HFFc6 (cell line): ENCODE results near the gene SLC39A9. TPM values are rescaled to one million over a fixed set of nuclear protein-coding genes. Genes with fewer than 3 reads are reported as not detected.

ENCODE experiments used
- DNase-seq: peaks from one replicate; pipeline ENCODE4 v3.0.0-alpha.2; 2018
- H3K27ac Mint-ChIP-seq: 2 replicates; pipeline ENCODE4 v1.8.0; 2020; ENCODE audit warnings: mild to moderate bottlenecking, mixed read lengths
- H3K27me3 Mint-ChIP-seq: 2 replicates; pipeline ENCODE4 v1.8.0; 2021; ENCODE audit warnings: mild to moderate bottlenecking, moderate library complexity, mixed read lengths; ENCODE audit not compliant: insufficient read depth
- H3K36me3 Mint-ChIP-seq: 2 replicates; pipeline ENCODE4 v1.8.0; 2021; ENCODE audit warnings: low read depth, mixed read lengths
- H3K4me1 Mint-ChIP-seq: 2 replicates; pipeline ENCODE4 v1.8.0; 2020; ENCODE audit warnings: low read depth, mixed read lengths
- H3K4me3 Mint-ChIP-seq: 2 replicates; pipeline ENCODE4 v1.8.0; 2020; ENCODE audit warnings: mild to moderate bottlenecking, moderate library complexity, mixed read lengths
- H3K9me3 Mint-ChIP-seq: 2 replicates; pipeline ENCODE4 v1.8.0; 2020; ENCODE audit warnings: mild to moderate bottlenecking, mixed read lengths
- total RNA-seq, 6 experiments: library from RNA; stranded (reverse); fragmentation: NEBNext Ultra II Directional; extraction: Animal tissue kit (Norgen Biotek cat#: 25700); gene quantifications; 2 replicates in 1 of 6; 3 replicates in 5 of 6; pipeline ENCODE4 v1.2.3, GENCODE V29; 2021
- TF ChIP-seq, protein P1 (sequence below): fragments of 200-600 bp; sonication (generic); IDR thresholded peaks from 2 replicates; pipeline ENCODE4 v1.5.0; 2021; ENCODE audit warnings: antibody characterized with exemption, mild to moderate bottlenecking

SLC39A9 gene
- total RNA-seq, 6 experiments from 2014 or later, result 58.8 to 88.5 (median 73.3) TPM

DNA sequence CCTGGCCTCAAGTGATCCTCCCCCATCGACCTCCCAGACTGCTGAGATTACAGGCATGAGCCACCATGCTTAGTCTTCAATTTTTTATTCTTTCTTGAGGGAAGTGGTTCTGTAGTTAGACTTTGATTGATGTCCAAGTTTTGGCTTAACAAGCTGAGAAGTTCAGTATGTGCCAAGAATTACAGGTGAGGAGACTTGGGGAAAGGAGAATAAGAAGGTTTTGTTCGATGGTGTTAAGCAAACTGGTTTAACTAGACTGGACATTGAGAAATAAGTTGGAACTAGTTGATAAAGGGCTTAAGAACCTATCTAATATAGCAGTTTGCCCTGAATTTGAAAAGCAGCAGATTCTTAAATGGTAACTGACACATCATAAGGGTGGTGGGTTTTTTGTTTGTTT, 53.4 kb downstream of the SLC39A9 start:
- peaks cover 11% of the 10 kb centered on the region for H3K36me3 Mint-ChIP-seq
- no peaks in the 10 kb centered on the region for H3K9me3 Mint-ChIP-seq
- H3K27ac Mint-ChIP-seq, result no peak overlapping the region
- peaks cover 1% of the 10 kb centered on the region; the same call in 1 of the 2 replicates for H3K27me3 Mint-ChIP-seq
- TF ChIP-seq, protein P1, sequence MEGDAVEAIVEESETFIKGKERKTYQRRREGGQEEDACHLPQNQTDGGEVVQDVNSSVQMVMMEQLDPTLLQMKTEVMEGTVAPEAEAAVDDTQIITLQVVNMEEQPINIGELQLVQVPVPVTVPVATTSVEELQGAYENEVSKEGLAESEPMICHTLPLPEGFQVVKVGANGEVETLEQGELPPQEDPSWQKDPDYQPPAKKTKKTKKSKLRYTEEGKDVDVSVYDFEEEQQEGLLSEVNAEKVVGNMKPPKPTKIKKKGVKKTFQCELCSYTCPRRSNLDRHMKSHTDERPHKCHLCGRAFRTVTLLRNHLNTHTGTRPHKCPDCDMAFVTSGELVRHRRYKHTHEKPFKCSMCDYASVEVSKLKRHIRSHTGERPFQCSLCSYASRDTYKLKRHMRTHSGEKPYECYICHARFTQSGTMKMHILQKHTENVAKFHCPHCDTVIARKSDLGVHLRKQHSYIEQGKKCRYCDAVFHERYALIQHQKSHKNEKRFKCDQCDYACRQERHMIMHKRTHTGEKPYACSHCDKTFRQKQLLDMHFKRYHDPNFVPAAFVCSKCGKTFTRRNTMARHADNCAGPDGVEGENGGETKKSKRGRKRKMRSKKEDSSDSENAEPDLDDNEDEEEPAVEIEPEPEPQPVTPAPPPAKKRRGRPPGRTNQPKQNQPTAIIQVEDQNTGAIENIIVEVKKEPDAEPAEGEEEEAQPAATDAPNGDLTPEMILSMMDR, result no peak
- H3K4me1 Mint-ChIP-seq, result no peaks in the 10 kb centered on the region
- H3K4me3 Mint-ChIP-seq, result no peak overlapping the region
- no peak for DNase-seq

DNA sequence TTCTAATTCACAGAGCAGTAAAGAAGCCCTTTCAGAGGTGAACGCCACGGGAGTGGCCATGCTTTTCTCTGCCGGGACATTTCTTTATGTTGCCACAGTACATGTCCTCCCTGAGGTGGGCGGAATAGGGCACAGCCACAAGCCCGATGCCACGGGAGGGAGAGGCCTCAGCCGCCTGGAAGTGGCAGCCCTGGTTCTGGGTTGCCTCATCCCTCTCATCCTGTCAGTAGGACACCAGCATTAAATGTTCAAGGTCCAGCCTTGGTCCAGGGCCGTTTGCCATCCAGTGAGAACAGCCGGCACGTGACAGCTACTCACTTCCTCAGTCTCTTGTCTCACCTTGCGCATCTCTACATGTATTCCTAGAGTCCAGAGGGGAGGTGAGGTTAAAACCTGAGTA, 59.9 kb downstream of the SLC39A9 start:
- H3K4me3 Mint-ChIP-seq, result no peak overlapping the region
- no peak for DNase-seq
- H3K9me3 Mint-ChIP-seq, result no peaks in the 10 kb centered on the region
- H3K4me1 Mint-ChIP-seq, result 0 out of 2 replicates have a peak, but pooled peaks cover 6% of the 10 kb centered on the region
- H3K36me3 Mint-ChIP-seq, result peaks cover 13% of the 10 kb centered on the region
- H3K27ac Mint-ChIP-seq, result no peak overlapping the region
- H3K27me3 Mint-ChIP-seq, result no peaks in the 10 kb centered on the region
- TF ChIP-seq, protein P1, result no peak

DNA sequence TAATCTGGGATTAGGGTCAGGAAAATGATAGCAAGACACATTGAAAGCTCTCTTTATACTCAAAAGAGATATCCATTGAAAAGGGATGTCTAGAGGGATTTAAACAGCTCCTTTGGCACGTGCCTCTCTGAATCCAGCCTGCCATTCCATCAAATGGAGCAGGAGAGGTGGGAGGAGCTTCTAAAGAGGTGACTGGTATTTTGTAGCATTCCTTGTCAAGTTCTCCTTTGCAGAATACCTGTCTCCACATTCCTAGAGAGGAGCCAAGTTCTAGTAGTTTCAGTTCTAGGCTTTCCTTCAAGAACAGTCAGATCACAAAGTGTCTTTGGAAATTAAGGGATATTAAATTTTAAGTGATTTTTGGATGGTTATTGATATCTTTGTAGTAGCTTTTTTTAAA, 60.6 kb downstream of the SLC39A9 start:
- Mint-ChIP-seq H3K27ac (peak overlapping the region; percentile 6; the same call in 1 of the 2 replicates), H3K9me3 (no peaks in the 10 kb centered on the region), H3K36me3 (peaks cover 13% of the 10 kb centered on the region), H3K4me3 (no peak overlapping the region), H3K27me3 (no peaks in the 10 kb centered on the region), H3K4me1 (peaks cover 10% of the 10 kb centered on the region)
- DNase-seq, result no peak
- TF ChIP-seq, protein P1, result no peak

DNA sequence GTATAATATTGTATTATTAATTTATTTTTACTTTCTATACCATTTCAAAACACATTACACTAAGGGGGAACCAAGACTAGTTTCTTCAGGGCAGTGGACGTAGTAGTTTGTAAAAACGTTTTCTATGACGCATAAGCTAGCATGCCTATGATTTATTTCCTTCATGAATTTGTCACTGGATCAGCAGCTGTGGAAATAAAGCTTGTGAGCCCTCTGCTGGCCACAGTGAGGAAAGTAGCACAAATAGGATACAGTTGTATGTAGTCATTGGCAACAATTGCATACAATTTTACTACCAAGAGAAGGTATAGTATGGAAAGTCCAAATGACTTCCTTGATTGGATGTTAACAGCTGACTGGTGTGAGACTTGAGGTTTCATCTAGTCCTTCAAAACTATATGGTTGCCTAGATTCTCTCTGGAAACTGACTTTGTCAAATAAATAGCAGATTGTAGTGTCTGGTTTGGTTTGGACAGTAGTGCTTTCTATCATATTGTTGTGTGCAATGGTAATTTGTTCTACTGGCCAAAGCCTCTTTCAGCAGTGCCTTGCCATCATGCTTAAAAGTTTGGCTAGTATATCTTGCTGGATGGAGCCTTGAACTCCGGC, 61.7 kb downstream of the SLC39A9 start:
- no peak overlapping the region for H3K4me3 Mint-ChIP-seq
- no peaks in the 10 kb centered on the region for H3K9me3 Mint-ChIP-seq
- peaks cover 13% of the 10 kb centered on the region for H3K36me3 Mint-ChIP-seq
- peak; percentile 93 for DNase-seq
- peaks cover 20% of the 10 kb centered on the region for H3K4me1 Mint-ChIP-seq
- TF ChIP-seq, protein P1, result peak; percentile 90
- H3K27me3 Mint-ChIP-seq, result peaks cover 1% of the 10 kb centered on the region; the same call in 1 of the 2 replicates
- peak overlapping the region; percentile 79 for H3K27ac Mint-ChIP-seq

DNA sequence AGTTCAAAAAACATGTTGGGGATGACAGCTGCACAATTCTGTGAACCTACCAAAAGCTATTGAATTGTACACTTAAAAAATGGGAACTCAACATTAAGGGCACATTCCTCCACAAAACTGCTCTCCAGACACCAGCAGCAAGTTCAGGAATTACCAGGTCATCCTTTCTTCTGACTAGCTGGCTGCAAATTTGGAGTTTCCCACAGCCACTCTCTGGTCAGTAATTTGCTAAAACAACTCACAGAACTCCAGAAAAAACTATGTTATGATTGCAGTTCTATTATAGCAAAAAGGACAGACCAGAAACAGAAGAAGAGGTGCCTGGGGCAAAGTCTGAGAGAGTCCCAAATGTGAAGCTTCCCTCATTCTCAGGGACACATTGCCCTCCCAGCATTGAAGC, 65.9 kb downstream of the SLC39A9 start:
- H3K27ac Mint-ChIP-seq, result peak overlapping the region; percentile 76
- DNase-seq, result peak; percentile 28
- no peaks in the 10 kb centered on the region for H3K9me3 Mint-ChIP-seq
- peaks cover 4% of the 10 kb centered on the region; the same call in 1 of the 2 replicates for H3K27me3 Mint-ChIP-seq
- peaks cover 5% of the 10 kb centered on the region; the same call in 1 of the 2 replicates for H3K36me3 Mint-ChIP-seq
- H3K4me1 Mint-ChIP-seq, result peaks cover 29% of the 10 kb centered on the region
- TF ChIP-seq, protein P1, result no peak
- peak overlapping the region; percentile 59; the same call in 1 of the 2 replicates for H3K4me3 Mint-ChIP-seq
